HG03558 (cell line): Measurements from ENCODE around the gene SYCP2L.
A peak's percentile ranks its signal among the peaks of the same experiment; 100 is the strongest.
"Not testable (repeated sequence)": the region's sequence is repeated elsewhere in the genome, so short reads cannot be mapped to it uniquely, and the experiment has no call there.

ENCODE experiments used
- ATAC-seq: cut with Tn5 transposase; IDR thresholded peaks from one replicate; pipeline ENCODE4 v1.9.1; 2021; ENCODE audit warnings: moderate number of reproducible peaks; ENCODE audit not compliant: unreplicated experiment; ENCODE audit errors: extremely low read depth

The SYCP2L gene

GRCh38 chr6:10886691-10887502 lies at the start of gene SYCP2L:
TSS of gene SYCP2L (plus strand) at chr6:10887052. CDS start at chr6:10887127, 75 bp downstream.
- no peak for ATAC-seq

- ATAC-seq: no peak
Observed at GRCh38 chr6:10837622-10837994, 49.2 kb upstream of the SYCP2L start.

GRCh38 chr6:10837995-10838793 lies 48.7 kb upstream of the SYCP2L start, which contains the start of gene MAK:
TSS of gene MAK (minus strand) at chr6:10838539. CDS start at chr6:10830648, 7,891 bp downstream.
- ATAC-seq: peak; percentile 50

- peak; percentile 46 for ATAC-seq
Observed at GRCh38 chr6:10838794-10839333, 48.0 kb upstream of the SYCP2L start.

GRCh38 chr6:10843554-10843953 lies 43.3 kb upstream of the SYCP2L start:
- ATAC-seq: no peak

GRCh38 chr6:10847684-10848083 lies 39.2 kb upstream of the SYCP2L start:
- no peak for ATAC-seq

- no peak for ATAC-seq
Observed at GRCh38 chr6:10849901-10850300, 37.0 kb upstream of the SYCP2L start.

GRCh38 chr6:10850728-10851127 lies 36.1 kb upstream of the SYCP2L start:
- no peak for ATAC-seq

GRCh38 chr6:10852361-10852960 lies 34.4 kb upstream of the SYCP2L start:
- no peak for ATAC-seq

- ATAC-seq: not testable (repeated sequence)
Observed at GRCh38 chr6:10853849-10854300, 33.0 kb upstream of the SYCP2L start.

- no peak for ATAC-seq
Observed at GRCh38 chr6:10854922-10855632, 31.8 kb upstream of the SYCP2L start.

GRCh38 chr6:10857259-10857658 lies 29.6 kb upstream of the SYCP2L start:
- ATAC-seq: no peak

- ATAC-seq: no peak
Observed at GRCh38 chr6:10861086-10861485, 25.8 kb upstream of the SYCP2L start.

GRCh38 chr6:10862361-10862760 lies 24.5 kb upstream of the SYCP2L start:
- no peak for ATAC-seq

- ATAC-seq: not testable (repeated sequence)
Observed at GRCh38 chr6:10863031-10863430, 23.8 kb upstream of the SYCP2L start.

GRCh38 chr6:10866709-10867108 lies 20.1 kb upstream of the SYCP2L start:
- ATAC-seq: not testable (repeated sequence)

GRCh38 chr6:10867952-10868351 lies 18.9 kb upstream of the SYCP2L start:
- ATAC-seq: no peak

GRCh38 chr6:10873374-10873773 lies 13.5 kb upstream of the SYCP2L start:
- ATAC-seq: no peak

- no peak for ATAC-seq
Observed at GRCh38 chr6:10874207-10874606, 12.6 kb upstream of the SYCP2L start.

- ATAC-seq: no peak
Observed at GRCh38 chr6:10875026-10875425, 11.8 kb upstream of the SYCP2L start.
